HG03064 (cell line): ENCODE measurements around the gene GDI1.

Experiments used
- ATAC-seq: cut with Tn5 transposase; IDR thresholded peaks from one replicate; pipeline ENCODE4 v1.9.1; 2021; ENCODE audit warnings: low read depth; ENCODE audit not compliant: unreplicated experiment

The GDI1 gene

GRCh38 chrX:154458954-154459778 lies 22.2 kb downstream of the GDI1 start:
- ATAC-seq = no peak

GRCh38 chrX:154459832-154460231 lies 22.9 kb downstream of the GDI1 start:
- no peak for ATAC-seq

- no peak for ATAC-seq
Measured at GRCh38 chrX:154460326-154460725, 23.4 kb downstream of the GDI1 start.

- no peak for ATAC-seq
Measured at GRCh38 chrX:154462396-154462795, 25.4 kb downstream of the GDI1 start.

- no peak for ATAC-seq
Measured at GRCh38 chrX:154463611-154464220, 26.8 kb downstream of the GDI1 start.

- ATAC-seq = no peak
Measured at GRCh38 chrX:154464806-154465365, 27.9 kb downstream of the GDI1 start.

GRCh38 chrX:154465601-154466000 lies 28.6 kb downstream of the GDI1 start:
- no peak for ATAC-seq

- no peak for ATAC-seq
Measured at GRCh38 chrX:154466036-154466435, 29.1 kb downstream of the GDI1 start.

- no peak for ATAC-seq
Measured at GRCh38 chrX:154466907-154467306, 30.0 kb downstream of the GDI1 start.

GRCh38 chrX:154467556-154467955 lies 30.6 kb downstream of the GDI1 start:
- ATAC-seq = no peak

GRCh38 chrX:154468217-154468616 lies 31.3 kb downstream of the GDI1 start:
- ATAC-seq = no peak

GRCh38 chrX:154469114-154469513 lies 32.2 kb downstream of the GDI1 start:
- no peak for ATAC-seq

- ATAC-seq = no peak
Measured at GRCh38 chrX:154469880-154470279, 32.9 kb downstream of the GDI1 start.

GRCh38 chrX:154470434-154470833 lies 33.5 kb downstream of the GDI1 start:
- no peak for ATAC-seq

- ATAC-seq = no peak
Measured at GRCh38 chrX:154470914-154471568, 34.1 kb downstream of the GDI1 start.

GRCh38 chrX:154471839-154472684 lies 35.1 kb downstream of the GDI1 start:
- no peak for ATAC-seq

- no peak for ATAC-seq
Measured at GRCh38 chrX:154472685-154473632, 36.0 kb downstream of the GDI1 start.

GRCh38 chrX:154473683-154474082 lies 36.7 kb downstream of the GDI1 start:
- no peak for ATAC-seq

- ATAC-seq = no peak
Measured at GRCh38 chrX:154476821-154477220, 39.9 kb downstream of the GDI1 start.
